Measurements from ENCODE around the gene PSMC3. TPM values are rescaled to one million over a fixed set of nuclear protein-coding genes. Genes with fewer than 3 reads are reported as not detected.

The PSMC3 gene
- total RNA-seq, 2 donors from 2014 or later: 99.2 to 133 TPM

- no peak for DNase-seq (ENCODE audit: low spot score)
- intact Hi-C loops (cut with DNase I): loop anchor here (10.0 kb wide), 1 partner anchor 480 kb away; no protein-coding TSS in a partner anchor
- Histone ChIP-seq H3K27me3 (replicated peaks; ENCODE audit: insufficient read depth) (no peaks in the 10 kb centered on the region), H3K4me3 (no peak overlapping the region), H3K4me1 (replicated peaks) (no peaks in the 10 kb centered on the region), H3K9me3 (no peaks in the 10 kb centered on the region), H3K36me3 (no peaks in the 10 kb centered on the region), H3K27ac (no peak overlapping the region)
- WGBS: 92% methylated on average over 8 of the region's 8 CpGs
- no peak for TF ChIP-seq POLR2A (IDR thresholded peaks at IDR 0.05)
- TF ChIP-seq CTCF (IDR thresholded peaks at IDR 0.05): no peak
- no peak for TF ChIP-seq POLR2AphosphoS5 (IDR thresholded peaks at IDR 0.05)
These were observed 51.2 kb downstream of the PSMC3 start for GRCh38 chr11:47375020-47375419.

- Histone ChIP-seq H3K4me1 (replicated peaks) (no peaks in the 10 kb centered on the region), H3K9me3 (no peaks in the 10 kb centered on the region), H3K27ac (no peak overlapping the region), H3K4me3 (no peak overlapping the region), H3K27me3 (replicated peaks; ENCODE audit: insufficient read depth) (no peaks in the 10 kb centered on the region), H3K36me3 (no peaks in the 10 kb centered on the region)
- DNase-seq (ENCODE audit: low spot score): no peak
- TF ChIP-seq CTCF (IDR thresholded peaks at IDR 0.05): no peak
- intact Hi-C loops (cut with DNase I): loop anchor here (5.0 to 10.0 kb wide), 3 partner anchors 33 to 480 kb away; partner anchors contain the start of gene SLC39A13
- 83% methylated on average over 5 of the region's 5 CpGs for WGBS
These were observed 51.6 kb downstream of the PSMC3 start for GRCh38 chr11:47374720-47375019.

DNA sequence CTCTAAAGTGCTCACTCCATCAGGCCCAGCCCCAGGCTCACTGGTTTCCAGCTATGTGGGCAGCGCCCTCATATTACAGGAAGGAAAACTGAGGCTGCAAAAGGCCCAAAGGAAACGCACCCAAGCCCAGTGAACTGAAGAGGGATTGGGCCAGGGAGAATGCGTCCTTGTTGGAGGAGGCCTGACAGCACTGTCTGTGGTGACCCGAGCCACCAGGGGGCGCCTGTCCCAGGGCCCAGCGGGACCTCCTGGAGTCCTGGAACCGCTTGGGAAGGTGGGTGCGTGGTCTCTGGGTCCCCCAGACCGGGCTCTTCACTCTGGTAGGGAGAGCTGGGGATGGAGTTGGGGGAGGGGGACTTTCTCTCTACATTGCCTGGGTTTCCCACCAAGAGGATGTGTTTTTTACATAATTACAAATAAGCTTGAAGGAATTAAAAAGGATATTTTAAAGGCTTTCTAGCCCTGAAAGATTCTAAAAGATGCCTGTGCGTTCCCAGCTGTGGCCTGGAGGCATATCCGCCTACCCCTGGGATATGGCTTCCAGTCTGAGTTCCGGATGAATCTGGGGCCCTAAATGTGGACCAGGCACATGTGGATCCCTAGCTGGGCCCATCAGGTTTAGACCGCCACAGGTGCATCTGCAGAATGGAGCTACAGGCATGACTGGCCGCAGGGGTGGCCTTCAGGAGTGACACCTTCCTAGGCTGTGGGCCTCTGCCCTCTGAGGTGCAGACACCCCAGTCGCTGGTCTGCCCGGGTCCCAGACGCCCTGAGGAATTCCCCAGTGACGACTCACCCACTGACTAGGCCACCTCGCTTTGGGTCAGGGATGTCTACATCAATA, 52.1 kb downstream of the PSMC3 start:
- 36% methylated on average over 18 of the region's 19 CpGs for WGBS
- TF ChIP-seq CTCF (IDR thresholded peaks at IDR 0.05) (peak; percentile 87 to 92 (median 88)), POLR2AphosphoS5 (IDR thresholded peaks at IDR 0.05) (peak; percentile 14), POLR2A (IDR thresholded peaks at IDR 0.05) (no peak)
- H3K36me3 ChIP-seq: no peaks in the 10 kb centered on the region
- no peak overlapping the region for H3K27ac ChIP-seq
- H3K4me1 ChIP-seq (replicated peaks): no peaks in the 10 kb centered on the region
- H3K27me3 ChIP-seq (replicated peaks; ENCODE audit: insufficient read depth): no peaks in the 10 kb centered on the region
- intact Hi-C loops (cut with DNase I): loop anchor here (5.0 to 10.0 kb wide), 3 partner anchors 33 to 481 kb away; partner anchors contain the start of gene SLC39A13
- DNase-seq (ENCODE audit: low spot score): peak; percentile 70
- no peaks in the 10 kb centered on the region for H3K9me3 ChIP-seq
- no peak overlapping the region for H3K4me3 ChIP-seq

DNA sequence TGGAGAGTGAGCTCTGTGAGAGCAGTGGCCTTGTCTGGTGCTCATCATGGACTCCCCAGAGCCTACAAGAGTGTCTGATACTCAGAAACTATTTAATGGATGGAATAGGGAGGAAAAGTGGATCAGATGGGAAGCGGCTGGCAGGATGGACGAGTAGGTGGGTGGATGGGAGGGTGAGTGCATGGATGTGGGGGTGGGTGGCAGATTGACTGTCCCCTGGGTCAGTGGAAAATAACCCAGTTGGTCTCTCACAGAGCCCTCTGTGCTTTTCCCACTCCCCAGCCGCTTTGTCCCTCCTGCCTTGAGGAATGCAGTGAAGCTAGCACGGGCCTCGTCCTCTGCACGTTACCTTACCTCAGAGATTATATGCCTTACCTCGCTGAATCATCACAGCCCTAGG, 53.8 kb downstream of the PSMC3 start:
- H3K27ac ChIP-seq: no peak overlapping the region
- H3K4me3 ChIP-seq: no peak overlapping the region
- WGBS: 72% methylated on average over 7 of the region's 7 CpGs
- no peaks in the 10 kb centered on the region for H3K36me3 ChIP-seq
- intact Hi-C loops (cut with DNase I): loop anchor here (5.0 to 10.0 kb wide), 3 partner anchors 35 to 482 kb away; partner anchors contain the start of gene SLC39A13
- no peak for DNase-seq (ENCODE audit: low spot score)
- TF ChIP-seq POLR2AphosphoS5 (IDR thresholded peaks at IDR 0.05) (no peak), POLR2A (IDR thresholded peaks at IDR 0.05) (no peak), CTCF (IDR thresholded peaks at IDR 0.05) (no peak)
- no peaks in the 10 kb centered on the region for H3K9me3 ChIP-seq
- H3K27me3 ChIP-seq (replicated peaks; ENCODE audit: insufficient read depth): no peaks in the 10 kb centered on the region
- no peaks in the 10 kb centered on the region for H3K4me1 ChIP-seq (replicated peaks)

DNA sequence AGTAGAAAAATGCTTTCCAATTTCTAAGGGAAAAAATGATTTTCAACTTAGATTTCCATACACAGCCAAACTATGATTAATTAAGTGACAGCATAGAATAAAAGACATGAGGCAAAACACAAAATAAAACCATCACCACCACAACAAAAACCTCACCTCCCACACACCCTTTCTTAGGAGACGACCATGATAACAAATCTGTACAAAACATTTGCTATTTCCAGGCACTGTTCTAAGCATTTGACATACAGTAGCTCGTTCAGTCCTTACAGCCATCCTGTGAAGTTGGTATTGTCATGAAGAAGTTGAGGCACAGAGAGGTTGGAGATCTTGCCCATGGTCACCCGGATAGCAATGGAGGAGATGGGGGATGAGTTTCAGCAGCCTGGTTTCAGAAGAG, 56.6 kb downstream of the PSMC3 start:
- H3K4me3 ChIP-seq: no peak overlapping the region
- intact Hi-C loops (cut with DNase I): loop anchor here (5.0 to 10.0 kb wide), 3 partner anchors 38 to 485 kb away; partner anchors contain the start of gene SLC39A13
- WGBS: 53% methylated on average over 3 of the region's 3 CpGs
- no peaks in the 10 kb centered on the region for H3K27me3 ChIP-seq (replicated peaks; ENCODE audit: insufficient read depth)
- no peak for DNase-seq (ENCODE audit: low spot score)
- no peaks in the 10 kb centered on the region for H3K4me1 ChIP-seq (replicated peaks)
- no peak for TF ChIP-seq POLR2AphosphoS5 (IDR thresholded peaks at IDR 0.05)
- no peak for TF ChIP-seq CTCF (IDR thresholded peaks at IDR 0.05)
- H3K27ac ChIP-seq: no peak overlapping the region
- H3K9me3 ChIP-seq: no peaks in the 10 kb centered on the region
- no peaks in the 10 kb centered on the region for H3K36me3 ChIP-seq
